Left ventricle myocardium inferior (tissue), 1 donor: ENCODE data around the gene HTR3A. TPM values are rescaled to one million over a fixed set of nuclear protein-coding genes. Genes with fewer than 3 reads are reported as not detected.

ENCODE experiments used
- DNase-seq: peaks from one replicate; pipeline ENCODE4 v3.0.0-alpha.2; 2020
- H3K27ac ChIP-seq: fragments of 200-600 bp; replicated peaks from 2 replicates; pipeline ENCODE4 v1.8.0; 2021
- H3K27me3 ChIP-seq: fragments of 200-600 bp; 2 replicates; pipeline ENCODE4 v1.8.0; 2021; ENCODE audit warnings: low read depth
- H3K36me3 ChIP-seq: fragments of 200-600 bp; 2 replicates; pipeline ENCODE4 v1.8.0; 2021
- H3K4me1 ChIP-seq: fragments of 200-600 bp; 2 replicates; pipeline ENCODE4 v1.8.0; 2021
- H3K4me3 ChIP-seq: fragments of 200-600 bp; 2 replicates; pipeline ENCODE4 v1.8.0; 2021; ENCODE audit warnings: mild to moderate bottlenecking, moderate library complexity
- H3K9me3 ChIP-seq: fragments of 200-600 bp; replicated peaks from 2 replicates; pipeline ENCODE4 v1.8.0; 2021
- CTCF ChIP-seq: fragments of 200-600 bp; IDR thresholded peaks from 2 replicates; pipeline ENCODE4 v1.8.0; 2021; ENCODE audit warnings: antibody characterized with exemption, mild to moderate bottlenecking, borderline replicate concordance
- intact Hi-C: fragments of 100-400 bp; cut with micrococcal nuclease; formaldehyde crosslinking; loops from one replicate; pipeline ENCODE4 v1.11.0; 2022
- total RNA-seq: library from RNA; stranded (reverse); fragmentation: NEBNext Ultra II Directional; extraction: Animal tissue kit (Norgen Biotek cat#: 25700); gene quantifications from one replicate; pipeline ENCODE4 v1.2.1, GENCODE V29; 2021
- donor health status: DM: no; HTN: yes; CAD: no; lungs with severe emphysema.

Gene HTR3A
- total RNA-seq, 1 donor from 2014 or later: not detected

DNA sequence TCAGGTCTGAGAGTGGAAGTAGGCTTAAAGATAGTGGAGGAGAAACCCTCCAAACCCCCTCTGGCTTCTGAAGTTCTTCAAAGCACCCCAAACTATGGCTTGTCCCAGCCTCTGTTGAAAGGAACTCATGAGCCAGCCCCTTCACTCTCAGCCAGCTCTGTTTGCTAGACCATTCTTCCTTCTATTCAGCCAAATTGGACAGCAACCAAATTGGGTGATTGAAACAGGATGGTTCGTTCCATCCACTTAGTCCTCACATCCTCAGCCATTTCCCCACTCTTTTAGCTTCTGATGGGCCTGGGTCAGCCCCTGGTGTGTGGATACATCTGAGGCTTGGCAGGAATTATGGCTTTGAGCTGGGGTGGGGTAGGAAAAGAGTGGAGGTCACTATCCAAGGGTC, 4.5 kb downstream of the HTR3A start:
- no peak for DNase-seq
- intact Hi-C loops: no loop called here
- Histone ChIP-seq H3K27me3 (peaks cover 78% of the 10 kb centered on the region), H3K9me3 (no peaks in the 10 kb centered on the region), H3K27ac (no peak overlapping the region), H3K4me3 (no peak overlapping the region), H3K4me1 (peaks cover 10% of the 10 kb centered on the region), H3K36me3 (no peaks in the 10 kb centered on the region)
- TF ChIP-seq CTCF: no peak

GRCh38 chr11:113980785-113981184, 5.9 kb downstream of the HTR3A start:
- DNase-seq: no peak
- Histone ChIP-seq H3K4me3 (no peak overlapping the region), H3K4me1 (no peaks in the 10 kb centered on the region), H3K27ac (no peak overlapping the region), H3K36me3 (no peaks in the 10 kb centered on the region), H3K27me3 (peaks cover 74% of the 10 kb centered on the region), H3K9me3 (no peaks in the 10 kb centered on the region)
- no peak for TF ChIP-seq CTCF
- intact Hi-C loops: no loop called here

DNA sequence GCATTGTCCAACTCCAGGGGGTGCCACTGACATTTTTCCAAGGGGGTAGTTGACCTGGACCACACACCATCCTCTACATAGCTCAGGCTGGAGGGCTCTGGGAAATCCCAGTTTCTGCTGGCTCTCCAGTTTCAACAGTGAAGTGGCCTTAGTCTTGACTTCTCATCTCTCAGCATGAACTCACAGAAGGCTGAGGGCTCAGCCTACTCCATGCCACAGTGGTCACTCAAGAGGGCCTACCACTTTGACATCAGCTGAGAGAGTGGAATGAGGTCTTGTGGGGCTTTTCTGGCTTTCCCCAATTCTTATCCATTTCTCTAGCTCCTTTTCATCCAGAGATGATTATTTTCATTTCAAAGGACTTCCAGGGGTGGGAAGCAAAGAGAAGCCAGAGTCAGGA, 7.4 kb downstream of the HTR3A start:
- Histone ChIP-seq H3K27me3 (peaks cover 90% of the 10 kb centered on the region), H3K4me1 (no peaks in the 10 kb centered on the region), H3K9me3 (no peaks in the 10 kb centered on the region), H3K36me3 (no peaks in the 10 kb centered on the region), H3K4me3 (no peak overlapping the region), H3K27ac (no peak overlapping the region)
- no peak for TF ChIP-seq CTCF
- intact Hi-C loops: no loop called here
- no peak for DNase-seq

DNA sequence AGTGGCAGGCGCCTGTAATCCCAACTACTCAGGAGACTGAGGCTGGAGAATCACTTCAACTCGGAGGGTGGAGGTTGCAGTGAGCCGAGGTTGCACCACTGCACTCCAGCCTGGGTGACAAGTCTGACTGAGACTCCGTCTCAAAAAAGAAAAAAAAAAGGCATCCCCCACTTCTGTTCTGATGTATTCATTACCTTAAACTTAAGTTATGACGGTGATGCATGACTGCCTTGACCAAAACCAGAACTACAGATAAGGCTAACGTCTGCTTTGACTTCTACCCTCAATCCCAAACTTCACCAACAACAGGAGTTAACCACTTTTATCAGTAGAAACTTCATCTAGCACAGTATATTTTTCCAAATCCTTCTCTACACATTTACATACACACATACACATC, 9.9 kb downstream of the HTR3A start:
- Histone ChIP-seq H3K27me3 (peaks cover 91% of the 10 kb centered on the region), H3K9me3 (no peaks in the 10 kb centered on the region), H3K4me1 (no peaks in the 10 kb centered on the region), H3K27ac (no peak overlapping the region), H3K36me3 (no peaks in the 10 kb centered on the region), H3K4me3 (no peak overlapping the region)
- TF ChIP-seq CTCF: no peak
- DNase-seq: no peak
- intact Hi-C loops: no loop called here

DNA sequence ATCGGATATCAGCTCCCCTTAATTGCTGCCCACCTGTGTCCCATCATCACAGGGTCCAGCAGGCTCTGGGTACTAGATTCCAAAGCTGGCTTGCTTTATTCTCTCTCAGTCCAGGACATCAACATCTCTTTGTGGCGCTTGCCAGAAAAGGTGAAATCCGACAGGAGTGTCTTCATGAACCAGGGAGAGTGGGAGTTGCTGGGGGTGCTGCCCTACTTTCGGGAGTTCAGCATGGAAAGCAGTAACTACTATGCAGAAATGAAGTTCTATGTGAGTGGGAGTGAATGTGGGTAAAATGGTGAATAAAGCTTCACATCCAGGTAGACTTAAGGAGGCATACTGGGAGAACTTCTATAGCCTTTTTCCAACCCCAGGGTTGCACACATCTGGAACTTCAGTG, 11.0 kb downstream of the HTR3A start:
- H3K36me3 ChIP-seq: no peaks in the 10 kb centered on the region
- DNase-seq: no peak
- H3K27me3 ChIP-seq: peaks cover 92% of the 10 kb centered on the region
- no peak for TF ChIP-seq CTCF
- H3K9me3 ChIP-seq: no peaks in the 10 kb centered on the region
- no peak overlapping the region for H3K4me3 ChIP-seq
- no peak overlapping the region for H3K27ac ChIP-seq
- intact Hi-C loops: no loop called here
- no peaks in the 10 kb centered on the region for H3K4me1 ChIP-seq
